ENCODE data around the gene SH3BP4.

The SH3BP4 gene

DNA sequence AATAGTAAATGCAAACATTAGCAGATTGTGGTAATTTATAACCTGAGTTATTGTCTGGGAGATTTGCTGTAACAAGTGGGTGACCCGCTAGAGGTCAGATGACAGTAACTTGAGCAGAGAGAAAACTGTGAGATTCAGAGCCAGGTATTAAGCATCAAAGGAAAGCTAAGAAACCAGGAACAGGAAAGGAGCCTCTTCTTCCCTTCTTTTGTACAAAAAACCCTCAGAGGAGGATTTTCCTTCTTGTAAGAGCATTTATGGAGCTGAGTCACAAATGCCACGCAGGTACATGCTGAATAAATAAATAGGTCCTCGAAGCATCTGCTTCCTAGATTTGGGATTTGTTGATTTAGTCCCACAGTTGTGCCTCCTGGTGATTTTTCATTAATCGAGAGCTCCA is 146.5 kb downstream of the SH3BP4 start:
- no peaks in the 10 kb centered on the region for H4K20me1 ChIP-seq (ENCODE audit: control insufficient read depth, insufficient read depth, low read depth, low read length)
- H3K4me3 ChIP-seq (ENCODE audit: low read length): no peak overlapping the region
- no peaks in the 10 kb centered on the region for H3K9me3 ChIP-seq (ENCODE audit: control insufficient read depth, insufficient read depth, low read length)
- no peaks in the 10 kb centered on the region for H3K27me3 ChIP-seq (ENCODE audit: control insufficient read depth, low read length)
- H3K4me1 ChIP-seq (ENCODE audit: control insufficient read depth, low read length): no peaks in the 10 kb centered on the region
- H3K79me2 ChIP-seq (ENCODE audit: control insufficient read depth, low read length): no peaks in the 10 kb centered on the region
- no peak overlapping the region for H3K27ac ChIP-seq (ENCODE audit: low read depth, low read length)
- H3K36me3 ChIP-seq (ENCODE audit: control insufficient read depth, low read length): no peaks in the 10 kb centered on the region
- H3K4me2 ChIP-seq (ENCODE audit: low read length): no peak overlapping the region
- no peaks in the 10 kb centered on the region for H3K9me2 ChIP-seq (replicated peaks; ENCODE audit: control insufficient read depth, low read length)
- no peak for TF ChIP-seq EZH2phosphoT487 (IDR thresholded peaks at IDR 0.05; ENCODE audit: borderline replicate concordance, low read length)
- TF ChIP-seq, protein P1, sequence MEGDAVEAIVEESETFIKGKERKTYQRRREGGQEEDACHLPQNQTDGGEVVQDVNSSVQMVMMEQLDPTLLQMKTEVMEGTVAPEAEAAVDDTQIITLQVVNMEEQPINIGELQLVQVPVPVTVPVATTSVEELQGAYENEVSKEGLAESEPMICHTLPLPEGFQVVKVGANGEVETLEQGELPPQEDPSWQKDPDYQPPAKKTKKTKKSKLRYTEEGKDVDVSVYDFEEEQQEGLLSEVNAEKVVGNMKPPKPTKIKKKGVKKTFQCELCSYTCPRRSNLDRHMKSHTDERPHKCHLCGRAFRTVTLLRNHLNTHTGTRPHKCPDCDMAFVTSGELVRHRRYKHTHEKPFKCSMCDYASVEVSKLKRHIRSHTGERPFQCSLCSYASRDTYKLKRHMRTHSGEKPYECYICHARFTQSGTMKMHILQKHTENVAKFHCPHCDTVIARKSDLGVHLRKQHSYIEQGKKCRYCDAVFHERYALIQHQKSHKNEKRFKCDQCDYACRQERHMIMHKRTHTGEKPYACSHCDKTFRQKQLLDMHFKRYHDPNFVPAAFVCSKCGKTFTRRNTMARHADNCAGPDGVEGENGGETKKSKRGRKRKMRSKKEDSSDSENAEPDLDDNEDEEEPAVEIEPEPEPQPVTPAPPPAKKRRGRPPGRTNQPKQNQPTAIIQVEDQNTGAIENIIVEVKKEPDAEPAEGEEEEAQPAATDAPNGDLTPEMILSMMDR (IDR thresholded peaks at IDR 0.05; ENCODE audit: low read depth, low read length, poor library complexity, severe bottlenecking): no peak
- H3F3A ChIP-seq (ENCODE audit: control insufficient read depth, insufficient read depth): no peaks in the 10 kb centered on the region

DNA sequence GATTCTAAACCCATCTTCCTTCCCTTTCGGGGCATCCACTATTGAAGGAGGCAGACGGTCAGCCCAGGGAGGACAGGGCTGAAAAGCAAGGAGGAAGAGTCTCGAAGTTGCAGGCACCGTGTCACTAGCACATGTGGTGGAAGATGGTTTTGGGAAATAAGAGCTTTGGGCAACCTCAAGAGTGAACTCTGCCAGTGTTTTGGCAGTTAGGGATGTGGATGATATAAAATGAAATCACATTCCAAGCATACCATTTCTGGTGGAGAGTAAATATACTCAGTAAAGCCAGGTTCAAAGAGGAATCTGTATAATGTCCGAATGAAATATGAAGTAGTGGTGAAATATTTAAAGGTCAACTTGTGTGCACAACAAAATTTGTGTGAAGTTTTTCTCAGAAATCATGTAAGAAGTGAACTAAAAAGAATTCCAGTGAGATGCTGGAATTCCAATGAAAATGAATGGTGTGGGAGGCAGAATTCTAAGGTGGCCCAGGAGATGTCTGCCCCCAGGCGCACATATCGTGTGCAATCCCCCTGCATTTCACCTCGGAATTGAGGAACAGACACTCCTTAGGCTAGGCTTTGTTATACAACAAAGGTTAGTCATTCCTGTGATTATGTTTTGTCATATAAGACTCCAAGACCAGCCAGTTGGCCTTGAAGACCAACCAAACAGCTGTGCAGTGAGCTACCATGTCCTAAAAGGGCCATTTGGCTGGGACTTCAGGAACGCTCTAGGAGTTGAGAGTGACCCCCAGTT is 147.1 kb downstream of the SH3BP4 start:
- Histone ChIP-seq H3K79me2 (ENCODE audit: control insufficient read depth, low read length) (no peaks in the 10 kb centered on the region), H3K9me3 (ENCODE audit: control insufficient read depth, insufficient read depth, low read length) (no peaks in the 10 kb centered on the region), H3K27ac (ENCODE audit: low read depth, low read length) (no peak overlapping the region), H3F3A (ENCODE audit: control insufficient read depth, insufficient read depth) (no peaks in the 10 kb centered on the region), H3K4me1 (ENCODE audit: control insufficient read depth, low read length) (no peaks in the 10 kb centered on the region), H3K9me2 (replicated peaks; ENCODE audit: control insufficient read depth, low read length) (no peaks in the 10 kb centered on the region), H3K4me2 (ENCODE audit: low read length) (no peak overlapping the region), H3K27me3 (ENCODE audit: control insufficient read depth, low read length) (no peaks in the 10 kb centered on the region), H4K20me1 (ENCODE audit: control insufficient read depth, insufficient read depth, low read depth, low read length) (no peaks in the 10 kb centered on the region), H3K4me3 (ENCODE audit: low read length) (no peak overlapping the region), H3K36me3 (ENCODE audit: control insufficient read depth, low read length) (no peaks in the 10 kb centered on the region)
- TF ChIP-seq EZH2phosphoT487 (IDR thresholded peaks at IDR 0.05; ENCODE audit: borderline replicate concordance, low read length): no peak
- TF ChIP-seq, protein P1 (IDR thresholded peaks at IDR 0.05; ENCODE audit: low read depth, low read length, poor library complexity, severe bottlenecking): no peak

DNA sequence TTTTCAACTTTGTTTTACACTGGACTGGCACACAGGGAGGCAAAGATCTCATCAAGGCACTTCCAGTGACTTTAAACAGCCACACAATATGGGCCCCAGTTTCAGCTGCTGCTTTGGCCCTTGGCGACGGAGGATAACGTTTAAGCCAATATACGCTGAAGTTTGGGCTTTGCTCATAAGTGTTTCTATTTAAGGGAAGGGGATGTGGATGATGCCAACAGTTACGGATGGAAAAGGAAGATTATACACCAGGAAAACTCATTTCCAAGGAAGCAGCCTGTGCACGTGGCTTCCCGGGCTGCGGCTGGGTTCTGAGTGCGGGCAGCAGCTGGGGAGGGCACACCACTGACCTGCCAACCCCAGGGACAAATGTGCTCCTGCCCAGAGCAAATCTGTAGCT is 151.1 kb downstream of the SH3BP4 start:
- H3K4me3 ChIP-seq (ENCODE audit: low read length): no peak overlapping the region
- H3K36me3 ChIP-seq (ENCODE audit: control insufficient read depth, low read length): no peaks in the 10 kb centered on the region
- no peaks in the 10 kb centered on the region for H3K4me1 ChIP-seq (ENCODE audit: control insufficient read depth, low read length)
- H3K27me3 ChIP-seq (ENCODE audit: control insufficient read depth, low read length): no peaks in the 10 kb centered on the region
- no peaks in the 10 kb centered on the region for H3K9me3 ChIP-seq (ENCODE audit: control insufficient read depth, insufficient read depth, low read length)
- H3F3A ChIP-seq (ENCODE audit: control insufficient read depth, insufficient read depth): no peaks in the 10 kb centered on the region
- H3K9me2 ChIP-seq (replicated peaks; ENCODE audit: control insufficient read depth, low read length): no peaks in the 10 kb centered on the region
- H3K27ac ChIP-seq (ENCODE audit: low read depth, low read length): no peak overlapping the region
- H3K4me2 ChIP-seq (ENCODE audit: low read length): no peak overlapping the region
- H4K20me1 ChIP-seq (ENCODE audit: control insufficient read depth, insufficient read depth, low read depth, low read length): no peaks in the 10 kb centered on the region
- no peaks in the 10 kb centered on the region for H3K79me2 ChIP-seq (ENCODE audit: control insufficient read depth, low read length)
- TF ChIP-seq EZH2phosphoT487 (IDR thresholded peaks at IDR 0.05; ENCODE audit: borderline replicate concordance, low read length): no peak
- TF ChIP-seq, protein P1 (IDR thresholded peaks at IDR 0.05; ENCODE audit: low read depth, low read length, poor library complexity, severe bottlenecking): no peak
